HepG2 (cell line): ENCODE data around the gene AREL1. TPM values are rescaled to one million over a fixed set of nuclear protein-coding genes. Genes with fewer than 3 reads are reported as not detected.

ENCODE experiments used
- DPF2 ChIP-seq: sonication (generic); formaldehyde crosslinking; IDR thresholded peaks from 2 replicates; pipeline ENCODE4 v1.4.0; 2020; ENCODE audit warnings: mild to moderate bottlenecking, low read depth, missing genetic modification reagents, borderline replicate concordance
- KLF9 ChIP-seq: IDR thresholded peaks from 2 replicates; pipeline ENCODE4 v1.6.1; 2016; ENCODE audit warnings: low read depth
- MAF1 ChIP-seq: sonication (generic); formaldehyde crosslinking; IDR thresholded peaks from 2 replicates; pipeline ENCODE4 v1.5.0; 2020; ENCODE audit warnings: missing genetic modification reagents, borderline replicate concordance
- PAF1 ChIP-seq: IDR thresholded peaks from 2 replicates; pipeline ENCODE4 v1.6.1; 2016; ENCODE audit warnings: missing genetic modification reagents, missing compliant biosample characterization
- RAD51 ChIP-seq: fragments of 450-650 bp; IDR thresholded peaks from 2 replicates; pipeline ENCODE4 v1.6.1; 2016; ENCODE audit warnings: borderline replicate concordance
- ZNF33B ChIP-seq: sonication (generic); formaldehyde crosslinking; IDR thresholded peaks from 2 replicates; pipeline ENCODE4 v1.5.1; 2020; ENCODE audit warnings: mild to moderate bottlenecking, missing genetic modification reagents
- ZNF782 ChIP-seq: sonication (generic); formaldehyde crosslinking; IDR thresholded peaks from 2 replicates; pipeline ENCODE4 v1.4.0; 2020; ENCODE audit warnings: missing genetic modification reagents, mild to moderate bottlenecking, borderline replicate concordance
- polyA plus RNA-seq, 8 experiments: library from polyadenylated mRNA; depleted of rRNA in 3 of 8; stranded (reverse) in 7 of 8; unstranded in 1 of 8; fragments of >200 nt; fragmentation: Illumina TruSeq in 4 of 8; extraction: Trizol in 4 of 8; gene quantifications; 2 replicates each; pipeline versions ENCODE4 v1.2.1 to v1.2.3, GENCODE V29; 2011 to 2016; ENCODE audit warnings: low read depth in 4 of 8, missing spikeins in 1 of 8, mixed read lengths in 1 of 8; ENCODE audit not compliant: insufficient read depth in 1 of 8
- total RNA-seq, 5 experiments: library from RNA; depleted of rRNA; stranded (reverse); fragments of >200 nt; fragmentation: Illumina TruSeq; extraction: Trizol; gene quantifications; 2 replicates each; pipeline ENCODE4 v1.2.3, GENCODE V29; 2016; ENCODE audit warnings: low read depth in 1 of 5
- TF ChIP-seq, protein P1 (sequence below): IDR thresholded peaks from 2 replicates; pipeline ENCODE4 v1.6.1; 2012; ENCODE audit warnings: inconsistent platforms
- TF ChIP-seq, protein P2 (sequence below): fragments of 450-650 bp; IDR thresholded peaks from 2 replicates; pipeline ENCODE4 v1.6.1; 2017
- TF ChIP-seq, protein P3 (sequence below): IDR thresholded peaks from 2 replicates; pipeline ENCODE4 v1.4.0; 2020; ENCODE audit warnings: mild to moderate bottlenecking, missing genetic modification reagents
- TF ChIP-seq, protein P4 (sequence below): conservative IDR thresholded peaks from 2 replicates; pipeline ENCODE4 v1.6.1; 2018; ENCODE audit warnings: missing genetic modification reagents
- TF ChIP-seq, protein P5 (sequence below): sonication (generic); formaldehyde crosslinking; IDR thresholded peaks from 2 replicates; pipeline ENCODE4 v1.4.0; 2020; ENCODE audit warnings: missing genetic modification reagents, low read depth, mild to moderate bottlenecking, borderline replicate concordance
- TF ChIP-seq, protein P6 (sequence below): sonication (generic); formaldehyde crosslinking; IDR thresholded peaks from 2 replicates; pipeline ENCODE4 v1.8.1; 2022; ENCODE audit warnings: low read depth, mild to moderate bottlenecking, missing genetic modification reagents
- TF ChIP-seq, protein P7 (sequence below), 2 experiments: sonication (generic) in 1 of 2; formaldehyde crosslinking in 1 of 2; IDR thresholded peaks; 2 replicates each; pipeline versions ENCODE4 v1.4.0 to v1.6.1; 2018 to 2020; ENCODE audit warnings: missing genetic modification reagents in 2 of 2, borderline replicate concordance in 1 of 2, low read depth in 1 of 2, mild to moderate bottlenecking in 1 of 2, missing biosample characterization in 1 of 2

The AREL1 gene
- total and polyA plus RNA-seq, 2 of the 13 experiments (the other 11 are each of a cell fraction or from before 2014, with no cell fraction given) = 21.3 to 25.4 TPM

DNA sequence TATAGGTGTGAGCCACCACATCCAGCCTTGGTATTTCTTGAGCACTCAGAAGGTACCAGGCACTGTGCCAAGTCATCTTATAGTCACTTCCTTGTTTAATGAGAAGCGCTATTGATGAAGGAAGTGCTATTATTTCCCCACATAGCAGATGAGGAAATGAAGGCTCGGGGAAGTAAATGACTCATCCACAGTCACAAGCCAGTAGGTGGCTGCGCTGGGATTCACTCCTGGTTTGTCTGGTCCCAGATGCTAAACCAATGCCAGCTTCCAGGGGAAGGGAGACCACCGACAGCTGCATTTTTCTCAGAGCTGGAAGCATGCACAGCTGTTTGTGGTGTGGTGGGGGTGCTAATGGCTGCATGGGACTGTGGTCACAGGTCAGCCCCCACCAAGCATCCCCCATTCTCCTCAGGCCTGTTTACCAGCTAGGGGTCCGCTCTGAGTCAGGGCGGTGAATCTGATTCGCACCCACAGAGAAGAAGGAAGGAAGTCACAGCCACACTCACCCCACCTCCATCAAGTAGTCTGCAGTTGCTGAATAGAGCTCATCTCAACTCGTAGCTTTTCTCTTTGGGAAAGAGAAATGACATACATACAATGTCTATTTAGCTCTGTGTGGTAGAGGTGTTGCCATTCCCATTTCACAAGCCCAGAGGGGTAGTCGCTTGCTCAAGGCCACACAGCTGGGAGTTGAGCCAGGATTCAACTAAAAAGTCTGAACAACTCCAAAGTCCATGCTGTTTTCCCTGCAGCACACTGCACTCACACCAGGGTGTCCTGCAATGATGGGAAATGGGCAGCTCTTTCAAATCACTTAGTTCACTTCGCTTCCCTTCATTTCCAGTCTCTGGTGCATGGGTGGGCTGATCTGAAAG is 94.6 kb downstream of the AREL1 start (continued):
- TF ChIP-seq DPF2 (CRISPR knock-in tag) (0 out of 2 replicates have a peak, but pooled peaks have one; percentile 43), PAF1 (no peak), MAF1 (CRISPR knock-in tag) (no peak), ZNF33B (CRISPR knock-in tag) (no peak), ZNF782 (no peak), KLF9 (CRISPR knock-in tag) (no peak), RAD51 (no peak)
- TF ChIP-seq, protein P1, sequence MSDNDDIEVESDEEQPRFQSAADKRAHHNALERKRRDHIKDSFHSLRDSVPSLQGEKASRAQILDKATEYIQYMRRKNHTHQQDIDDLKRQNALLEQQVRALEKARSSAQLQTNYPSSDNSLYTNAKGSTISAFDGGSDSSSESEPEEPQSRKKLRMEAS = peak; percentile 37; the same call in 1 of the 2 replicates
- TF ChIP-seq, protein P2, sequence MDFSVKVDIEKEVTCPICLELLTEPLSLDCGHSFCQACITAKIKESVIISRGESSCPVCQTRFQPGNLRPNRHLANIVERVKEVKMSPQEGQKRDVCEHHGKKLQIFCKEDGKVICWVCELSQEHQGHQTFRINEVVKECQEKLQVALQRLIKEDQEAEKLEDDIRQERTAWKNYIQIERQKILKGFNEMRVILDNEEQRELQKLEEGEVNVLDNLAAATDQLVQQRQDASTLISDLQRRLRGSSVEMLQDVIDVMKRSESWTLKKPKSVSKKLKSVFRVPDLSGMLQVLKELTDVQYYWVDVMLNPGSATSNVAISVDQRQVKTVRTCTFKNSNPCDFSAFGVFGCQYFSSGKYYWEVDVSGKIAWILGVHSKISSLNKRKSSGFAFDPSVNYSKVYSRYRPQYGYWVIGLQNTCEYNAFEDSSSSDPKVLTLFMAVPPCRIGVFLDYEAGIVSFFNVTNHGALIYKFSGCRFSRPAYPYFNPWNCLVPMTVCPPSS = no peak
- TF ChIP-seq, protein P3, sequence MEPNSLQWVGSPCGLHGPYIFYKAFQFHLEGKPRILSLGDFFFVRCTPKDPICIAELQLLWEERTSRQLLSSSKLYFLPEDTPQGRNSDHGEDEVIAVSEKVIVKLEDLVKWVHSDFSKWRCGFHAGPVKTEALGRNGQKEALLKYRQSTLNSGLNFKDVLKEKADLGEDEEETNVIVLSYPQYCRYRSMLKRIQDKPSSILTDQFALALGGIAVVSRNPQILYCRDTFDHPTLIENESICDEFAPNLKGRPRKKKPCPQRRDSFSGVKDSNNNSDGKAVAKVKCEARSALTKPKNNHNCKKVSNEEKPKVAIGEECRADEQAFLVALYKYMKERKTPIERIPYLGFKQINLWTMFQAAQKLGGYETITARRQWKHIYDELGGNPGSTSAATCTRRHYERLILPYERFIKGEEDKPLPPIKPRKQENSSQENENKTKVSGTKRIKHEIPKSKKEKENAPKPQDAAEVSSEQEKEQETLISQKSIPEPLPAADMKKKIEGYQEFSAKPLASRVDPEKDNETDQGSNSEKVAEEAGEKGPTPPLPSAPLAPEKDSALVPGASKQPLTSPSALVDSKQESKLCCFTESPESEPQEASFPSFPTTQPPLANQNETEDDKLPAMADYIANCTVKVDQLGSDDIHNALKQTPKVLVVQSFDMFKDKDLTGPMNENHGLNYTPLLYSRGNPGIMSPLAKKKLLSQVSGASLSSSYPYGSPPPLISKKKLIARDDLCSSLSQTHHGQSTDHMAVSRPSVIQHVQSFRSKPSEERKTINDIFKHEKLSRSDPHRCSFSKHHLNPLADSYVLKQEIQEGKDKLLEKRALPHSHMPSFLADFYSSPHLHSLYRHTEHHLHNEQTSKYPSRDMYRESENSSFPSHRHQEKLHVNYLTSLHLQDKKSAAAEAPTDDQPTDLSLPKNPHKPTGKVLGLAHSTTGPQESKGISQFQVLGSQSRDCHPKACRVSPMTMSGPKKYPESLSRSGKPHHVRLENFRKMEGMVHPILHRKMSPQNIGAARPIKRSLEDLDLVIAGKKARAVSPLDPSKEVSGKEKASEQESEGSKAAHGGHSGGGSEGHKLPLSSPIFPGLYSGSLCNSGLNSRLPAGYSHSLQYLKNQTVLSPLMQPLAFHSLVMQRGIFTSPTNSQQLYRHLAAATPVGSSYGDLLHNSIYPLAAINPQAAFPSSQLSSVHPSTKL = peak; percentile 68
- TF ChIP-seq, protein P4, sequence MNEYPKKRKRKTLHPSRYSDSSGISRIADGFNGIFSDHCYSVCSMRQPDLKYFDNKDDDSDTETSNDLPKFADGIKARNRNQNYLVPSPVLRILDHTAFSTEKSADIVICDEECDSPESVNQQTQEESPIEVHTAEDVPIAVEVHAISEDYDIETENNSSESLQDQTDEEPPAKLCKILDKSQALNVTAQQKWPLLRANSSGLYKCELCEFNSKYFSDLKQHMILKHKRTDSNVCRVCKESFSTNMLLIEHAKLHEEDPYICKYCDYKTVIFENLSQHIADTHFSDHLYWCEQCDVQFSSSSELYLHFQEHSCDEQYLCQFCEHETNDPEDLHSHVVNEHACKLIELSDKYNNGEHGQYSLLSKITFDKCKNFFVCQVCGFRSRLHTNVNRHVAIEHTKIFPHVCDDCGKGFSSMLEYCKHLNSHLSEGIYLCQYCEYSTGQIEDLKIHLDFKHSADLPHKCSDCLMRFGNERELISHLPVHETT (CRISPR knock-in tag) = no peak
- TF ChIP-seq, protein P5, sequence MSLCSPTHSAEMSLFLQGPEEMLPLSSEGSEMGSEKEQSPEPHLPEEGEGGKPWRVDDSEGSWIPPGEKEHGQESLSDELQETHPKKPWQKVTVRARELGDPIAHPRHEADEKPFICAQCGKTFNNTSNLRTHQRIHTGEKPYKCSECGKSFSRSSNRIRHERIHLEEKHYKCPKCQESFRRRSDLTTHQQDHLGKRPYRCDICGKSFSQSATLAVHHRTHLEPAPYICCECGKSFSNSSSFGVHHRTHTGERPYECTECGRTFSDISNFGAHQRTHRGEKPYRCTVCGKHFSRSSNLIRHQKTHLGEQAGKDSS = 0 out of 2 replicates have a peak, but pooled peaks have one; percentile 32
- TF ChIP-seq, protein P6, sequence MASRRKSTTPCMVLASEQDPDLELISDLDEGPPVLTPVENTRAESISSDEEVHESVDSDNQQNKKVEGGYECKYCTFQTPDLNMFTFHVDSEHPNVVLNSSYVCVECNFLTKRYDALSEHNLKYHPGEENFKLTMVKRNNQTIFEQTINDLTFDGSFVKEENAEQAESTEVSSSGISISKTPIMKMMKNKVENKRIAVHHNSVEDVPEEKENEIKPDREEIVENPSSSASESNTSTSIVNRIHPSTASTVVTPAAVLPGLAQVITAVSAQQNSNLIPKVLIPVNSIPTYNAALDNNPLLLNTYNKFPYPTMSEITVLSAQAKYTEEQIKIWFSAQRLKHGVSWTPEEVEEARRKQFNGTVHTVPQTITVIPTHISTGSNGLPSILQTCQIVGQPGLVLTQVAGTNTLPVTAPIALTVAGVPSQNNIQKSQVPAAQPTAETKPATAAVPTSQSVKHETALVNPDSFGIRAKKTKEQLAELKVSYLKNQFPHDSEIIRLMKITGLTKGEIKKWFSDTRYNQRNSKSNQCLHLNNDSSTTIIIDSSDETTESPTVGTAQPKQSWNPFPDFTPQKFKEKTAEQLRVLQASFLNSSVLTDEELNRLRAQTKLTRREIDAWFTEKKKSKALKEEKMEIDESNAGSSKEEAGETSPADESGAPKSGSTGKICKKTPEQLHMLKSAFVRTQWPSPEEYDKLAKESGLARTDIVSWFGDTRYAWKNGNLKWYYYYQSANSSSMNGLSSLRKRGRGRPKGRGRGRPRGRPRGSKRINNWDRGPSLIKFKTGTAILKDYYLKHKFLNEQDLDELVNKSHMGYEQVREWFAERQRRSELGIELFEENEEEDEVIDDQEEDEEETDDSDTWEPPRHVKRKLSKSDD = no peak
- TF ChIP-seq, protein P7, sequence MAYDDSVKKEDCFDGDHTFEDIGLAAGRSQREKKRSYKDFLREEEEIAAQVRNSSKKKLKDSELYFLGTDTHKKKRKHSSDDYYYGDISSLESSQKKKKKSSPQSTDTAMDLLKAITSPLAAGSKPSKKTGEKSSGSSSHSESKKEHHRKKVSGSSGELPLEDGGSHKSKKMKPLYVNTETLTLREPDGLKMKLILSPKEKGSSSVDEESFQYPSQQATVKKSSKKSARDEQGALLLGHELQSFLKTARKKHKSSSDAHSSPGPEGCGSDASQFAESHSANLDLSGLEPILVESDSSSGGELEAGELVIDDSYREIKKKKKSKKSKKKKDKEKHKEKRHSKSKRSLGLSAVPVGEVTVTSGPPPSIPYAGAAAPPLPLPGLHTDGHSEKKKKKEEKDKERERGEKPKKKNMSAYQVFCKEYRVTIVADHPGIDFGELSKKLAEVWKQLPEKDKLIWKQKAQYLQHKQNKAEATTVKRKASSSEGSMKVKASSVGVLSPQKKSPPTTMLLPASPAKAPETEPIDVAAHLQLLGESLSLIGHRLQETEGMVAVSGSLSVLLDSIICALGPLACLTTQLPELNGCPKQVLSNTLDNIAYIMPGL (CRISPR knock-in tag; IDR thresholded peaks at IDR 0.05; ENCODE audit: borderline replicate concordance in 1 of 2, low read depth in 1 of 2) = 0 out of 4 replicates have a peak, but pooled peaks of 1 of the 2 experiments have one; percentile 40
